Epithelial cell of esophagus (primary cell): ENCODE data around the gene CCDC124.

Experiments
- DNase-seq: peaks from one replicate; pipeline ENCODE4 v3.0.0; 2010; ENCODE audit warnings: low read depth
- H3K4me3 ChIP-seq: 2 replicates; pipeline ENCODE4 v1.5.1; 2011; ENCODE audit warnings: mild to moderate bottlenecking, low read length, control low read depth
- TF ChIP-seq, protein P1 (sequence below): IDR thresholded peaks from 2 replicates; pipeline ENCODE4 v1.5.1; 2011; ENCODE audit warnings: low read depth, mild to moderate bottlenecking, low read length, control low read depth, inconsistent platforms; ENCODE audit not compliant: insufficient read depth; ENCODE audit errors: missing control alignments

The CCDC124 gene

DNA sequence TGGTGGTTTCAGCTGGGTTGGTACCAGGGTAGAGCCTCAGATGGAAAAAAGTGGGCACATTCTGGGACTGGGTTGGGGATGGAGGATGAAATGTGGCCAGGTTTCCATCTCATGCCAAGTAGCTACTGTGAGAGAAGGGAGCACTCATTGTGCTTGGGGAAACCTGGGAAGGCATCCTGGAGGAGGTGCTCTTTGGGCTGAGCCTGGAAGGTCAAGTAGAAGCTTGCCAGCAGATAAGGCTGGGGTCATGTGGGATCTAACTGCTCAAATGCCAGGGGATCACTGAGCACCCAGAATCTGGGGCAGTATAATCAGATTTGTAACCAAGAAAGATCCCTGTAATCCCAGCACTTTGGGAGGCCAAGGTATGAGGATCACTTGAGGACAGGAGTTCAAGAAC lies 25.1 kb downstream of the CCDC124 start:
- no peak overlapping the region for H3K4me3 ChIP-seq
- TF ChIP-seq, protein P1, sequence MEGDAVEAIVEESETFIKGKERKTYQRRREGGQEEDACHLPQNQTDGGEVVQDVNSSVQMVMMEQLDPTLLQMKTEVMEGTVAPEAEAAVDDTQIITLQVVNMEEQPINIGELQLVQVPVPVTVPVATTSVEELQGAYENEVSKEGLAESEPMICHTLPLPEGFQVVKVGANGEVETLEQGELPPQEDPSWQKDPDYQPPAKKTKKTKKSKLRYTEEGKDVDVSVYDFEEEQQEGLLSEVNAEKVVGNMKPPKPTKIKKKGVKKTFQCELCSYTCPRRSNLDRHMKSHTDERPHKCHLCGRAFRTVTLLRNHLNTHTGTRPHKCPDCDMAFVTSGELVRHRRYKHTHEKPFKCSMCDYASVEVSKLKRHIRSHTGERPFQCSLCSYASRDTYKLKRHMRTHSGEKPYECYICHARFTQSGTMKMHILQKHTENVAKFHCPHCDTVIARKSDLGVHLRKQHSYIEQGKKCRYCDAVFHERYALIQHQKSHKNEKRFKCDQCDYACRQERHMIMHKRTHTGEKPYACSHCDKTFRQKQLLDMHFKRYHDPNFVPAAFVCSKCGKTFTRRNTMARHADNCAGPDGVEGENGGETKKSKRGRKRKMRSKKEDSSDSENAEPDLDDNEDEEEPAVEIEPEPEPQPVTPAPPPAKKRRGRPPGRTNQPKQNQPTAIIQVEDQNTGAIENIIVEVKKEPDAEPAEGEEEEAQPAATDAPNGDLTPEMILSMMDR, result no peak
- DNase-seq, result no peak

DNA sequence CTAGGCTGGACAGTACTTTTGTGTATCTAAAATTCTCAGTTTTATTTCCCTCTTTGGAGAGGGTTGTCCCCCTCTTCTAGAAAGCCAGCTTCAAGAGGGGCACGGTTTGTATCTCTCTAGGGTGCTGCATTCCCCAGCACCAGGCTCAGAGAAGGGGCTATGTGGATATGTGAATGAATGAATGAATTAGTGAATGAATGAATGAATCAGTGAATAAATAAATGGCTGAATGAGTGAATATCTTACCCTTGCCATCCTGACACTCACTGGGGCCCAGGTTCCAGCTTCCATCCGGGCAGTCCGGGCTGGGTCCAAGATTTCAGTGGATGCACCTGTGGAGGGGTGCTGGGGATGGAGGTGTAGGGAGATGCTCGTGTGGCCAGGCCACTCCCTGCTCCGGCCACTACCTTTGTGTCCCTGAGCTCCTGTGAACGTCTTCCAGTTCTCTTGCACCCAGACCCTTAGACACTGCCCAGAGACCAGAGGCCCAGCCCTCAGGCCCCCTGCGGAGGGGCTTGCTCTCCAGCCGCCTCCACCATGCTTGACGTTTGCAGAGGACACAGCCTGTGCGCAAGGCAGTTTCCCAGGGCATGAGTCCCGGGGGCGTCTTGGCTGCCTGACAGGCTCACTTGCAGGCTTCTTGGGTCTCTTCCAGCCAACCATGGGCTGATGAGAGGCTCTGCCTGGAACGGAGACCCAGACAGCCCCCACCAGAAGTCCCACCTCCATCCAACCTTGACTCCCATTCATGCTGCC lies 31.3 kb downstream of the CCDC124 start:
- TF ChIP-seq, protein P1, result no peak
- H3K4me3 ChIP-seq, result no peak overlapping the region
- no peak for DNase-seq

DNA sequence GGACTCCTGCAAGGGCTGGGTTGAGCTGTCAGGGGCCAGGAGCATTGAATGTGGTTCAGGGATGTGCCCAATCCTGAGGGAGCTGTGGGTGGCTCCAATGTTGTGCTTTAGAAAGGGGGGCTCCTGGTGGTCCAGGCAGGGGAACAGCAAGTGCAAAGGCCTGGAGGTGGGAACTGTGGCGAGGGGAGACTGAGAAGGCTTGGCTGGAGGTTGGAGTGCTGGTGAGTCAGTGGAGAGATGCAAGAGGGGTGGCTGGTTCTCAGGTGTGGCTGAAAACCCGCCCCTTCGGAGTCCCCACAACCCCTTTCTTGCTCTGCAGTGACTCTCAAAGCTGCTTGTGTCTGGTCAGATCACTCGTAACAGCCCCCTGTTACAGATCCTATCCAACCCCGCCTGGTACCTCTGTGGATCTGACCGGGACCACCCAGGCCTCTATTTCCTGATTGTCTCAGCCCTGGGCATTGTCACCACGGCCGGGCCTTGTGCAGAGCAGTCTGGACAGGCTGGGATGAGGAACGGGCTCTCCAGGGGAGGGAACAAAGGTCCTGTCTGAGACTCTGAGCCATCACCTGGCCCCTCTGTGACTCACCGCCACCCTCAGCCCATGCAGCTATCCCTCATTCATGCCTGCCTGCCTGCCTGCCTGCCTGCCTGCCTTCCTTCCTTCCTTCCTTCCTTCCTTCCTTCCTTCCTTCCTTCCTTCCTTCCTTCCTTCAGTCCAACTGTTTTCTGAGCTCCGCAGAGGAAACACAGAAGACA lies 32.7 kb downstream of the CCDC124 start:
- TF ChIP-seq, protein P1, result no peak
- DNase-seq, result no peak
- H3K4me3 ChIP-seq, result no peak overlapping the region

DNA sequence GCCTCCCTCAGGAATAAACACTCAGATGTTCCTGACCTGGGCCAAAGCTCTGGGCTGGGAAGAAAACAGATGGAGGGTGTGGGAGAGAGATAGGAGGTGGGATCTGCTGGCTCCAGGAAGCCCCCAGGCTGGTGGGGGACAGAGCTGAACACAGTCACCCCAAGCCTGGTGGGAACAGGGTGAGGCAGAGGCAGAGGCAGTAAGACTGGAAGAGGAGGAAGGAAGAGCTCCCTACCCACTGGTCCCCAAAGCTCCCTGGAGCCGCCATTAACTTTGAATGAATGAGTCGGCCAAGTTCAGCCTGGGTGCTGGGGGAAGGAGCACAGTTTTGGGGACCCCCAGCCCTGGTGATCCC lies 33.3 kb downstream of the CCDC124 start:
- no peak for DNase-seq
- TF ChIP-seq, protein P1, result no peak
- no peak overlapping the region for H3K4me3 ChIP-seq

DNA sequence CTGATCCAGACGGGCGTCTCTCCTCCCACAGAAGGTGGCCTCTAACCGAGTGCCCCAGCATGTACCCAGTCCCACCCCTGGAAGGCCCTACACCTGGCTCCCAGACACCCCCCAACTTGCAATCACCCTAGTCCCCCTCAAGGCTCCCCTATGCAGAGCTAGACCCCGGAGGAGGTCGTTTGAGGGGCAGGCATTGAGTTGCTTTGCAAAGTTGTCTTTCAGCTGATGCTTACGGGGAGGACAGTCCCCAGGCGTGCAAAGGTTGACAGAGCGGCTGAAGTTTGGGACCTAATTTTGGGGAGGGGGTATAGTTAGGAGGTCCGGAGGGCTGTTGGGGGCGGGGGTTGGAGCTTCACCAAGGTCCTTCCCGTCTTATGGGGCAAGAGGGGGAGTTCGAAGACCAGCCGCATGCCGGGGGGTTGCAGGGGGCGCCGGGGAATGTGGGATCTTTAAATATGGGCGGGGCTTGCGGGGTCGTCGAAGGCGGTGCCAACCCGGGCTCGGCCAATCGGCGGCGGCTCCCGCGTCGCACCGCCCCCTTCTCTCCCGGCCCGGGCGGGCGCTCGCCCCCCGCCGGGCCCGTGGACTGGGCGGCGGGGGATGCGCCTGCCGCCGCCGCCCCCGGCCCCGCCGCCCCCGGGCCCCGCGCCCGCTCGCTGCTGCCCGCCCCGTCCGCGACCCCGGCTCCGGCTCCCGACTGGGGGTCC lies 33.9 kb downstream of the CCDC124 start, which contains the start of gene KCNN1:
Gene KCNN1, plus strand, starts transcription at position 558 of the 707 bp plus-strand sequence. CDS start 6,782 bp downstream, outside the sequence.
- no peak within 1 kb of the TSS for H3K4me3 ChIP-seq
- no peak for DNase-seq
- TF ChIP-seq, protein P1, result no peak

DNA sequence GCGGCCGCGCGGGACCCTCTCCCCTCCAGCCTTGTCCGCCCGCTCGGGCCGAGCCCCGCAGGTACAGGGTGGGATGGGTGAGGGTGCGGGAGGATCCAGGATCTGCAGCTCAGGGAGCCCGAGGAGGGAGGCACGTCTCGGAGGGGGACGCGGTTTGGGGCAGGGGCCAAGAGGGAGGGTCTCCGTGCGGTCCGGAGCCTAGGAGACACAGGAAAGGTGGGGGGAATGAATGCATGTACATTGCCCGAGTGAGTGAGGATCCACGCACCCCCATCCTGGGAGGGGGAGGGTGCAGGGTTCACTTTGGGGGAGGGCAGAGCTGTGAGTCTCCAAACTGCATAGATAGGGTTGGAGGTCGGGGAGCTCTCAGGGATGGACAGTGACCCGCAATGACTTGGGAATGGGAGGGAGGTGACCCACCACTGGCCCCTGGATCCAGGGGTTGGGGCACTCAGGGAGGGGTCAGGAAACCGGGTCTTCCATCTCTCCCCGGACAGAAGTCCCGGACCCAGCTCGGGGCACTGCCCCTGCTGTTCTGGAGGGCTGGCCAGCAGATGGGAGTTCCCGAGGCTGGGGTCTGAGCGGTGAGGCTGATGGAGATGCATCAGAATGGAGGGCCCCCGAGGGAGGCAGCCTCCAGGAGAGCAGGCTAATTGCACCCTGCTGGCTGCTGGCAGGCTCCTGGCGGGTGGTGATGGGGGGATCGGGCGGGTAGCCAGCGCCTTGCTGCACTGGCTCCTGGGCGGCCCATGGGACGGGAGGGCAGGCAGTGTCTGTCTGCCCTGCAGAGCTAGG lies 34.6 kb downstream of the CCDC124 start:
- no peak overlapping the region for H3K4me3 ChIP-seq

More for the DNA sequence above, 34.6 kb downstream of the CCDC124 start:
- no peak for DNase-seq
- TF ChIP-seq, protein P1, result no peak
